Natural killer cell (primary cell): ENCODE measurements around the gene PRPF40A. TPM values are rescaled to one million over a fixed set of nuclear protein-coding genes. Genes with fewer than 3 reads are reported as not detected.

Experiments
- ATAC-seq, 3 donors: fragments of 150-1000 bp in 2 of 3; fragments of 200-7000 bp in 1 of 3; cut with Tn5 transposase; 1 replicate in 1 of 3; 2 replicates in 2 of 3; pipeline ENCODE4 v1.10.0; 2021; ENCODE audit warnings: mild to moderate bottlenecking in 2 of 3, moderate library complexity in 2 of 3
- DNase-seq, 2 donors: peaks; one replicate each; pipeline versions ENCODE4 v3.0.0 to v3.0.0-alpha.2; 2013 to 2021; ENCODE audit warnings: mixed read lengths in 1 of 2
- H3K27ac ChIP-seq: one replicate; pipeline ENCODE4 v1.5.1; 2013; ENCODE audit warnings: mild to moderate bottlenecking, low read length
- H3K27me3 ChIP-seq: one replicate; pipeline ENCODE4 v1.6.1; 2013; ENCODE audit warnings: low read length; ENCODE audit not compliant: control insufficient read depth, insufficient read depth
- H3K36me3 ChIP-seq: one replicate; pipeline ENCODE4 v1.6.1; 2013; ENCODE audit warnings: low read length; ENCODE audit not compliant: control insufficient read depth, insufficient read depth
- H3K4me1 ChIP-seq: one replicate; pipeline ENCODE4 v1.6.1; 2013; ENCODE audit warnings: low read length; ENCODE audit not compliant: control insufficient read depth, insufficient read depth
- H3K4me3 ChIP-seq: one replicate; pipeline ENCODE4 v1.5.1; 2013; ENCODE audit warnings: low read length
- H3K9me3 ChIP-seq: one replicate; pipeline ENCODE4 v1.6.1; 2013; ENCODE audit warnings: low read length; ENCODE audit not compliant: control insufficient read depth, insufficient read depth
- H3K27ac Mint-ChIP-seq, 2 donors: one replicate each; pipeline ENCODE4 v1.8.0; 2022; ENCODE audit warnings: mild to moderate bottlenecking in 2 of 2, mixed read lengths in 2 of 2, moderate library complexity in 1 of 2
- H3K27me3 Mint-ChIP-seq, 2 donors: one replicate each; pipeline ENCODE4 v1.8.0; 2022; ENCODE audit warnings: low read depth in 2 of 2, mixed read lengths in 2 of 2
- H3K36me3 Mint-ChIP-seq: one replicate; pipeline ENCODE4 v1.8.0; 2022; ENCODE audit warnings: mixed read lengths
- H3K4me1 Mint-ChIP-seq, 2 donors: one replicate each; pipeline ENCODE4 v1.8.0; 2022; ENCODE audit warnings: mixed read lengths in 2 of 2
- H3K4me3 Mint-ChIP-seq: one replicate; pipeline ENCODE4 v1.8.0; 2022; ENCODE audit warnings: mild to moderate bottlenecking, moderate library complexity, mixed read lengths
- H3K9me3 Mint-ChIP-seq, 2 donors: one replicate each; pipeline ENCODE4 v1.8.0; 2022; ENCODE audit warnings: mixed read lengths in 2 of 2
- CTCF ChIP-seq: fragments of 200-600 bp; IDR thresholded peaks from one replicate; pipeline ENCODE4 v1.8.0; 2022; ENCODE audit warnings: antibody characterized with exemption
- WGBS: methylation state at CpG from one replicate; pipeline ENCODE4 v1.1.7; 2013; ENCODE audit warnings: missing lambda C conversion rate; ENCODE audit not compliant: insufficient coverage; 5-methylcytosine and 5-hydroxymethylcytosine counted together
- intact Hi-C: fragments of 100-400 bp; cut with micrococcal nuclease; formaldehyde crosslinking; loops from one replicate; pipeline ENCODE4 v1.14.2; 2022
- total RNA-seq, 4 donors: library from RNA; stranded (reverse); fragments of 120-200 nt in 1 of 4; gene quantifications; one replicate each; pipeline versions ENCODE4 v1.2.3 to v1.2.4, GENCODE V29; 2013 to 2022

Gene PRPF40A
- total RNA-seq, 3 donors from 2014 or later (not counting 1 experiment from before 2014, with no cell fraction given) = 120 to 137 (median 130) TPM

- H3K4me1 ChIP-seq = peaks cover 17% of the 10 kb centered on the region
- intact Hi-C loops = no loop called here
- no peaks in the 10 kb centered on the region for H3K27me3 ChIP-seq
- Mint-ChIP-seq H3K36me3 (no peaks in the 10 kb centered on the region), H3K27ac (no peak overlapping the region), H3K9me3 (no peaks in the 10 kb centered on the region), H3K4me1 (peaks cover 21 to 22% of the 10 kb centered on the region in 2 donors), H3K4me3 (no peak overlapping the region), H3K27me3 (no peaks in the 10 kb centered on the region)
- no peaks in the 10 kb centered on the region for H3K36me3 ChIP-seq
- H3K9me3 ChIP-seq = no peaks in the 10 kb centered on the region
- DNase-seq (no peak), ATAC-seq (no peak)
- WGBS = 88% methylated on average over 4 of the region's 5 CpGs
- H3K27ac ChIP-seq = no peak overlapping the region
- no peak for TF ChIP-seq CTCF
- H3K4me3 ChIP-seq = no peak overlapping the region
These were observed 102.1 kb downstream of the PRPF40A start for GRCh38 chr2:152615177-152615576.

- no peaks in the 10 kb centered on the region for H3K27me3 ChIP-seq
- no CpG with 5 or more reads among the region's 2 CpGs for WGBS
- H3K36me3 ChIP-seq = no peaks in the 10 kb centered on the region
- H3K4me1 ChIP-seq = peaks cover 17% of the 10 kb centered on the region
- DNase-seq (no peak), ATAC-seq (no peak)
- TF ChIP-seq CTCF = no peak
- no peaks in the 10 kb centered on the region for H3K9me3 ChIP-seq
- Mint-ChIP-seq H3K4me3 (peak overlapping the region; percentile 87), H3K9me3 (no peaks in the 10 kb centered on the region), H3K36me3 (no peaks in the 10 kb centered on the region), H3K27ac (peak overlapping the region; percentile 79 to 84), H3K27me3 (no peaks in the 10 kb centered on the region), H3K4me1 (peaks cover 21 to 22% of the 10 kb centered on the region in 2 donors)
- H3K4me3 ChIP-seq = no peak overlapping the region
- no peak overlapping the region for H3K27ac ChIP-seq
- intact Hi-C loops = no loop called here
These were observed 104.0 kb downstream of the PRPF40A start for GRCh38 chr2:152613235-152613634.

- H3K27me3 Mint-ChIP-seq = no peaks in the 10 kb centered on the region
- DNase-seq = peak in 1 of 2 donors; percentile 11
- peak; percentile 91 to 94 (median 93) for ATAC-seq
- H3K4me1 ChIP-seq = peaks cover 17% of the 10 kb centered on the region
- H3K4me3 ChIP-seq = no peak overlapping the region
- H3K27ac ChIP-seq = peak overlapping the region; percentile 62
- H3K9me3 Mint-ChIP-seq = no peaks in the 10 kb centered on the region
- peaks cover 21 to 22% of the 10 kb centered on the region in 2 donors for H3K4me1 Mint-ChIP-seq
- H3K27me3 ChIP-seq = no peaks in the 10 kb centered on the region
- TF ChIP-seq CTCF = no peak
- no peaks in the 10 kb centered on the region for H3K36me3 Mint-ChIP-seq
- no peaks in the 10 kb centered on the region for H3K36me3 ChIP-seq
- 60% methylated on average over 5 of the region's 5 CpGs for WGBS
- intact Hi-C loops = loop anchor here (2.0 kb wide), 1 partner anchor 39 kb away; no protein-coding TSS in a partner anchor
- H3K27ac Mint-ChIP-seq = peak overlapping the region; percentile 79 to 84
- H3K4me3 Mint-ChIP-seq = peak overlapping the region; percentile 87
- H3K9me3 ChIP-seq = no peaks in the 10 kb centered on the region
These were observed 105.6 kb downstream of the PRPF40A start for GRCh38 chr2:152611458-152612231.
